Measurements from ENCODE around the gene PIR. TPM values are rescaled to one million over a fixed set of nuclear protein-coding genes. Genes with fewer than 3 reads are reported as not detected.
A peak's percentile ranks its signal among the peaks of the same experiment; 100 is the strongest.

PIR gene
- total and polyA plus RNA-seq, 9 of the 15 experiments (the other 6 are each of a cell fraction or from before 2014, with no cell fraction given): 7.5 to 29.8 (median 11.5) TPM

- Histone ChIP-seq H2AFZ (ENCODE audit: low read depth, low read length) (no peak overlapping the region), H3K4me3 (no peak overlapping the region), H3K4me1 (replicated peaks in 1 of 2; ENCODE audit: control insufficient read depth in 2 of 2, insufficient read depth in 2 of 2, low read length in 2 of 2) (no peaks in the 10 kb centered on the region; a peak in 2 of 5 replicates), H3K9me3 (replicated peaks; ENCODE audit: control insufficient read depth, insufficient read depth, low read depth, low read length) (no peaks in the 10 kb centered on the region), H3K27ac (ENCODE audit: extremely low read depth, low read depth, low read length) (no peak overlapping the region), H3K9ac (ENCODE audit: insufficient read depth in 1 of 2, low read depth in 2 of 2, low read length in 2 of 2) (no peak overlapping the region), H3K79me2 (ENCODE audit: control insufficient read depth, insufficient read depth, low read length) (no peaks in the 10 kb centered on the region), H3K4me2 (ENCODE audit: insufficient read depth, low read length) (no peak overlapping the region), H3K27me3 (ENCODE audit: control insufficient read depth in 2 of 2, insufficient read depth in 2 of 2, low read length in 2 of 2) (no peaks in the 10 kb centered on the region), H3K36me3 (ENCODE audit: control insufficient read depth, insufficient read depth, low read length) (no peaks in the 10 kb centered on the region), H4K20me1 (replicated peaks; ENCODE audit: control insufficient read depth, insufficient read depth, low read length) (no peaks in the 10 kb centered on the region), H3K9me1 (ENCODE audit: control insufficient read depth, insufficient read depth, low read length) (no peaks in the 10 kb centered on the region)
- in situ Hi-C loops (cut with MboI): no loop called here
- CTCF ChIA-PET (ENCODE audit: low intra/inter-chr PET ratio): no interaction called here
- intact Hi-C loops (cut with micrococcal nuclease): no loop called here
- 0% methylated on average over 1 of the region's 2 CpGs for WGBS (ENCODE audit: insufficient coverage, low coverage, missing lambda C conversion rate)
- ATAC-seq: peak; percentile 72
- POLR2A ChIA-PET: interaction anchor here (0.6 kb wide), 1 partner anchor 41 kb away, joined by 3 read pairs; no protein-coding TSS in a partner anchor
- FAIRE-seq: no peak
- no TSS peak for BruUV-seq (replicated peaks)
- DNase-seq (ENCODE audit: extremely low read depth in 1 of 4, low spot score in 3 of 4): peak in 1 of 4 experiments; percentile 24
- 0 out of 2 replicates have a peak, but pooled peaks have one; percentile 14 for TF ChIP-seq SMARCA4 (IDR thresholded peaks at IDR 0.05)
- peak; percentile 48 for TF ChIP-seq ARID1B (IDR thresholded peaks at IDR 0.05)
- TF ChIP-seq SOX6 (IDR thresholded peaks at IDR 0.05): 0 out of 2 replicates have a peak, but pooled peaks have one; percentile 12
- TF ChIP-seq CUX1 (CRISPR knock-in tag; IDR thresholded peaks at IDR 0.05): no peak
- no peak for TF ChIP-seq CBX1 (IDR thresholded peaks at IDR 0.05; ENCODE audit: low read depth)
- TF ChIP-seq TRIM25 (IDR thresholded peaks at IDR 0.05; ENCODE audit: borderline replicate concordance): no peak
- TF ChIP-seq HMGN3 (IDR thresholded peaks at IDR 0.05; ENCODE audit: borderline replicate concordance, extremely low read depth, insufficient read length, low read depth, low read length): no peak
- no peak for TF ChIP-seq ARID3A (IDR thresholded peaks at IDR 0.05; ENCODE audit: borderline replicate concordance, low read depth, low read length)
- TF ChIP-seq E2F4 (CRISPR knock-in tag; IDR thresholded peaks at IDR 0.05; ENCODE audit: low read depth): no peak
- peak; percentile 57 for TF ChIP-seq TCF3 (CRISPR knock-in tag; IDR thresholded peaks at IDR 0.05)
- TF ChIP-seq CXXC5 (CRISPR knock-in tag; IDR thresholded peaks at IDR 0.05): no peak
- peak; percentile 29; the same call in 1 of the 2 replicates for TF ChIP-seq DPF2 (IDR thresholded peaks at IDR 0.05)
- TF ChIP-seq KDM5B (IDR thresholded peaks at IDR 0.05; ENCODE audit: insufficient replicate concordance, low read depth, low read length): no peak
These were observed 9.2 kb downstream of the PIR start for GRCh38 chrX:15483891-15484290.
